ENCODE measurements around the gene UCK2.
"Not testable (repeated sequence)": the region's sequence is repeated elsewhere in the genome, so short reads cannot be mapped to it uniquely, and the experiment has no call there.

The UCK2 gene

DNA sequence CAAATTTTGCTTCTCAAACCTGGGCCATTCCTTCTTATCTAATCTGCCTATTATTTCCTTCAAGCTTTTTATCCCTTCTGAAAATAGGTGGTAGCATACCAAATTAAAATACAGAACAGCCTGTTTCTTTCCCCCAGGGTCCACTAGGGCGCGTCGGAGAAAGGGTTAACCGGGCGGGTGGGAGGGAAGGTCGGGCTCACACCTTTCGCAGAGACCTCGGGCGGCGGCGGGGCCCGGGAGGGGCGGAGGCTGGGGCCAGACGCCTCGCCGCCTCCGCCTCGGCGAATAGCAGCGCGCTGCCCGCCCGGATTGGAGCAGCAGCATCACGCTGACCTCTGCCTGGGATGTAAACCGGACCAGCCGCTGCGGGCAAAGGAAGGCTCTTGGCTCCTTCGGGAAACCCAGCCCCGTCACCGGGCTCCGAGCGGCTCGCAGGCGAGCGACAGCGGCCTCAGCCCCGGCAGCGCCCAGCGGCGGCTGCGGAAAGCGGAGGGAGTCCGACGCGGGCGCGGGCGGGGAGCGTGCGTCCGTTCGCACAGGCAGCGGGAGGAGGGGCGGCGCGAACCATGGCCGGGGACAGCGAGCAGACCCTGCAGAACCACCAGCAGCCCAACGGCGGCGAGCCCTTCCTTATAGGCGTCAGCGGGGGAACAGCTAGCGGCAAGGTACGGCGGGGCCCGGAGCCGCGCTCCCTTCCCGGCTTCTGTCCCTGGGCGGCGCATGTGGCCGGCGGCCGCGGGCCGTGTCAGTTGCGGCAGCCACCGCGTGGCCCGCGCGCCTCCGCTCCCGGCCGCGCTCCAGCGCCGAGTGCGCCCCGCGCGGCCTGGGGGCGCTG, at the start of gene UCK2:
Gene UCK2 (plus strand): TSS at position 347 of the 835 bp plus-strand sequence. CDS start 220 bp downstream, at position 567.
- DNase-seq, result no peak

DNA sequence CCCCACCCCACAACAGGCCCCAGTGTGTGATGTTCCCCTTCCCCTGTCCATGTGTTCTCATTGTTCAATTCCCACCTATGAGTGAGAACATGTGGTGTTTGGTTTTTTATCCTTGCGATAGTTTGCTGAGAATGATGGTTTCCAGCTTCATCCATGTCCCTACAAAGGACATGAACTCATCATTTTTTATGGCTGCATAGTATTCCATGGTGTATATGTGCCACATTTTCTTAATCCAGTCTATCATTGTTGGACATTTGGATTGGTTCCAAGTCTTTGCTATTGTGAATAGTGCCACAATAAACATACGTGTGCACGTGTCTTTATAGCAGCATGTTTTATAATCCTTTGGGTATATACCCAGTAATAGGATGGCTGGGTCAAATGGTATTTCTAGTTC, 49.2 kb upstream of the UCK2 start:
- not testable (repeated sequence) for DNase-seq

DNA sequence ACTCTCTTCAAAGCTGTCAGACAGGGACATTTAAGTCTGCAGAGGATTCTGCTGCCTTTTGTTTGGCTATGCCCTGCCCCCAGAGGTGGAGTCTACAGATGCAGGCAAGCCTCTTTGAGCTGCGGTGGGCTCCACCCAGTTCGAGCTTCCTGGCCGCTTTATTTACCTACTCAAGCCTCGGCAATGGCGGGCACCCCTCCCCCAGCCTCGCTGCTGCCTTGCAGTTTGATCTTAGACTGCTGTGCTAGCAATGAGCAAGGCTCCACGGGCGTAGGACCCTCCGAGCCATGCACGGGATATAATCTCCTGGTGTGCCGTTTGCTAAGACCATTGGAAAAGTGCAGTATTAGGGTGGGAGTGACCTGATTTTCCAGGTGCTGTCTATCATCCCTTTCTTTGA, 43.9 kb upstream of the UCK2 start:
- not testable (repeated sequence) for DNase-seq

DNA sequence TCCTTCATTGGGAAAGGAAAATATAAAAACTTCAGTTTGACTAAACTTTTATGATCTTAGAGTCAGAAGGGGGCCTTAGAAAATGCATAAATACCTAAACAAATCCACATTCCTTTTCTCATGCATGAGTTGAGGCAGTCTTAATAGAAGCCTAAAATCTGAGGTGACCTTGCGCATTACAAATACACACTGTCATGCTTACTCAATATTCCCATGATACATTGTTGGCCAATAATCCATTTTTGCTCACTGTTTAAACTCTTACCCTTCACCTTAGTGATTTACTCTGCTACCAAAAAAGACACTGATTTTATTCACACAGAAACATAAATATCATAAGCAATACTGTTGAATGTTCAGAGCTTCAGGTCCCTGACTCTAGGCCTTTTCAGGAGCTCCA, 39.7 kb upstream of the UCK2 start:
- DNase-seq, result no peak

DNA sequence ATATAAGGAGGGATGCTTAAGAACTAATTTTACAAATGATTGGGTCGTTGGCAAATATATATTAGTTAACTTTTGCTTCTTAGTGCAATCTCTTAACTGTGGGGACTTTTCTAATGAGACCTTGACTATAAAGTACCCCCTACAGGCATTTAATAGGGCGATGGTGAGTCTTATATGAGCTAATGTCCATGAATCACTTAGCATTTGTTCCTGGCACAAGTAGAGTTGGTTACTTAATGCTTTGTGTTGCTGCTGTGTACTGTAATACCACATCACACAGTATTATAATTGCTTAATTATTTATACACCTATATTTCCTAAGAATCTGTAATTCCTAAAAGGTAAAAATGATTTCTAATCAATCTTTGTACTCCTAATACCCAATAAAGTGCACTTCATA, 33.5 kb upstream of the UCK2 start:
- DNase-seq, result no peak

DNA sequence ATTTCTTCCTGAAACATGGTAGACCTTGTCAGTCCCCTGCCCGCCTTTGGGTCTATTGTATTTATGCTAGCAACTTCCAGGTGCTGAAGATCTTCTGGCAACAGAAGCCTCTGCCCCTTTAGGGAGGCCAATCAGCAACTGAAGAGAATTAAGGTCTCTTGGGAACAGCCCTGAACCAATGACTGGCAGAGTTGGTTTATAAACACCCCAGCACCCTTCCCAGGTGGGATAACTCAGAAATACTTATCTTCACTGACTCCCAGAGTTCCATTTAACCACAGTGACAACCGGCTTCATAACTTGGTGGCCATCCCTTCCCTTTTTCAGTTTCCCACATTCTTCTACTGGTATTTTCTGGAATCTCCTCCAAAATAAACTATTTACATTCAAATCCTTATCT, 31.5 kb upstream of the UCK2 start:
- no peak for DNase-seq

DNA sequence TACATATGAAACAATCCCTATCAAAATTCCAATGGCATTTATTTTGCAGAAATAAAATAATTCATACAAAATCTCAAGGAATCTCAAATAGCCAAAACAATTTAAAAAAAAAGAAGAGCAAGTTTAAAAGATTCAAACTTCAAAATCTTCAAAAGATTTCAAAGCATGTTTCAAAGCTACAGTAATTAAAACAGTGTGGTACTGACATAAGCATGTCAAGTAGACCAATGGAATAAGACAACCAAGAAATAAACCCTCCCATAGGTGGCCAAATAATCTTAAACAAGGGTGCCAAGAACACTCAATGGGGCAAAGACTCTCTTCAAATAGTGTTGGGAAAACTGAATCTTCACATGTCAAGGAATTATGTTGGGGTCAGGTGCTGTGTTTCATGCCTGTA, 28.0 kb upstream of the UCK2 start:
- no peak for DNase-seq

DNA sequence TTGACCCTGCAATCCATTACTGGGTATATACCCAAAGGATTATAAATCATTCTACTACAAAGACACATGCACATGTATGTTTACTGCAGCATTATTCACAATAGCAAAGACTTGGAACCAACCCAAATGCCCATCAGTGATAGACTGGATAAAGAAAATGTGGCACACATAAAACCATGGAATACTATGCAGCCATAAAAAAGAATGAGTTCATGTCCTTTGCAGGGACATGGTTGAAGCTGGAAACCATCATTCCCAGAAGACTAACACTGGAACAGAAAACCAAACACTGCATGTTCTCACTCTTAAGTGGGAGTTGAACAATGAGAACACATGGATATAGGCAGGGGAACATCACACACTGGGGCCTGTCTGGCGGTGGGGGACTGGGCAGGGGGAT, 22.9 kb upstream of the UCK2 start:
- DNase-seq, result not testable (repeated sequence)

DNA sequence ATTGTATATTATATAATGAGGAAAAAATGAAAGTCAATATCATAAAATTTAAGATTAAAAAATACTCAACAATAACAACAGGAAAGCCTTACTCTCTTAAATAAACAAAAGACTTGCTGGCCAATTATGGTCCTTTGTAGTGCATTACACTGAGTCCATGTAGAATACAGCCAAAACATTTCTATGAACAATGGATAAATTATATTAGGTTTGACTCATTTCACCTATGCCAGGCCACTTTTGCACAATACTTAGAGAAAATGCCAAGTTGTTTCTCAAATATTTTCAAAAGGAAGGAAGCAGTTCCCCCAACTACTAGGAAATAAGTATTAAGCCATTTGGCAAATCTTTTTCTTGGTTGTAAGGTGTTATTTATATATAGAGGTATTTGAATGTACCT, 19.8 kb upstream of the UCK2 start:
- DNase-seq, result no peak

DNA sequence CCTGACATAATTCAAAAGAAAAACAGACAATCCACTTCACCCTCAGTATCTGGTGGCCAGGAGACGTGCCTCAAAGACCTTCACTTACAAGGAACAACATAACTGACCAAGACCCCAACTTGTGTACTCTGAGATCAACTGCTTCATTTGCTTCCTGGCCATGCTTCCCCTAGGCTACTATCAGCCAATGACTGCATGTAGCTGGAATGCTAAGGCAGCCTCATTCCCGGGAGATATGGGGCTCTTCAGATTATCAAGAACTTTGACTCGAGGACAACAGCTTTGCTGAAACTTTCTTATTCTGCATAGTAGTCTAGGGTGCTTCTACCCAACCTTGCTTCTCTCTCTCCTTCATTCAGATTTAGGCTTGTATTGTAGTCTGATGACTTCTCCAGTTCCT, 11.7 kb upstream of the UCK2 start:
- DNase-seq, result no peak

DNA sequence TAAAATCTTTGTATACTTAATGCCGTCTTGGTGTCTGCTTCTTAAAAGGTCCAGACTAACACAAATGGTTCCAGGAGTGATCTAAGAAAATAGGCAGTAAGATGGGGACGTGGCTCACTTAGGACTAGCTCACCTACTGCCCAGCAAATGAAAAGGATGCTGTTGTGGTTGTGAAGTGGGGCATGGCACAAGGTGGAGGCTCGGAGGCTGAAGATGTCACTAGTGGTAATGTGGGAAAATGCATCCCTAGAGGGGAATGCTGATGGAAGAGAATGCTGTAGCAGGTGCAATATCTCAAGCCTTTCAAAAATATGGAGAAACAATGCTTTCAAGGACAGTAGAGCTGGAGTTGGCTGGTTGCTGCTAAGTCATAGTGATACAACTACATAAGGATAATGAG, 11.3 kb upstream of the UCK2 start:
- DNase-seq, result no peak

DNA sequence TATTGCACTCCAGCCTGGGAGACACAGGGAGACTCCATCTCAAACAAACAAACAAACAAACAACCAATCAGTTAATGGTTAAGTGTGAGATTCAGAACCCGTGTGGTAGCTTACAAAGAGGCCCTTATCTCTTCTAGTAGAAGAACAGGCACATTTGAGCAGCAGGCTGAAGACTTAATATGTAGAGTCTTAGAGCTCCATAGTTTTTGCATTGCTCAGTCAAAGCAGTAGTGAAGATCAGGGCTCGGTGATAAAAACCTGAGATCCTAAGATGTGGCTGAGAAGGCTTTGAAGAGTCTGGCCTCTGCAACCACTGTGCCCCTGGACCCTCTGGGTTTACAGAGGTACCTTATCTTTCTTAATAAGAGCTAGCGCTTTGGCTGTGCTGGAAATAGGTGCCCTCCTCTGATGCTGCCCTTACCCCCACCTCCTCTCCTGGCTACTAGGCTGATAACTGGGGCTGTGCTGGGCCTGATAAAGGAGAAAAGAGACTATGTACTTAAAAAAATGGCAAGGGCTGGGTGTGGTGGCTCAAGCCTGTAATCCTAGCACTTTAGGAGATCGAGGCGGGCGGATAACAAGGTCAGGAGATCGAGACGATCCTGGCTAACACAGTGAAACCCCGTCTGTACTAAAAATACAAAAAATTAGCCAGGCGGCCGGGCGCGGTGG, 10.5 kb upstream of the UCK2 start:
- no peak for DNase-seq

DNA sequence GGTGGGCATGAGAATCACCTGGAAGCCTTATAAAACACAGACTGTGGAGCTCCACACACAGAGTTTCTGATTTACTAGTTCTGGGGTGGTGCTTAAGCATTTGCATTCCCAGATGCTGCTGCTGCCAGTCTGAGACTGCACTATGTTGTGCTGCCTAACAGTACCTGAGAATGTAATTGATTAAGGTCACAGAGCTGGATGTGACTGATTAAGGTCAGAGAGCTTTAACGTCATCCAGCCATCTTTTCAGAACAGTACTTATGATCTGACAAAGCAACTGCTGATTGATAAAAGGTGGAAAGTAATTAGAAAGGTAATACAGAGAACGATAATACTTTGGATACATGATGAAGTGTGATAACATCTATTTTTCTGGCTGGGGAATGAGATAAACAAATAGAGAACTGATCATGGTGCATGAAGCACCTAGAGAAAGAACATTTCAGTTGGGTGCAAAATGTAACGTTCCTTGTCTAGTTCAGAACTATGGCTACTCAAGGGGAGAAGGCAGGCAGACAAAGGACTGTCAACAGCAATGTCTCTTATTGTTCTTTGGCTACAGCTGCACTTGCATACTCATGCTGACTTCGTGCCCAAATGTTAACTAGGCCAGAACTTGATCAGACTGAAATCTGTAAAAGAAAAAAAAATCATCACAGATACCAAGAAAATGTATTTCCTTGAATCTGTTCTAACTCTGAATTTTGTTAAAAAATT, 3.7 kb upstream of the UCK2 start:
- DNase-seq, result no peak

DNA sequence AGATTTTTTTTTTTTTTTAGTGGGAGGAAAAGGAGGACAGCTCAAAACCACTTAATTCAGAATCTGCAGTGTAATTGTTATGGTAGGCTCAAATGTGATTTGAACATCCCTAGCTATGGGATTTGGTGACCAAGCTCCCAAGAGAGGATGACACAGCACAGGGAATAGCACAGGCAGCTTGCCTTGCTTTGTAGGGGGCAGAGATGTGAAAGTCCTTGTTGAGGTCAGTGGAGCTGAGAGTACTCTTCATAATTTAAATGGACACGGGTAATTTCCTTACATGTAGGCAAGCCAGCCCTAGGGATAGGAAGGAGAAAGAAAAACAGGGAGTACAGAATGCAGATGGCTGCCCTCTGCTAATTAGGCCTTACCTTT, 3.2 kb upstream of the UCK2 start:
- no peak for DNase-seq

DNA sequence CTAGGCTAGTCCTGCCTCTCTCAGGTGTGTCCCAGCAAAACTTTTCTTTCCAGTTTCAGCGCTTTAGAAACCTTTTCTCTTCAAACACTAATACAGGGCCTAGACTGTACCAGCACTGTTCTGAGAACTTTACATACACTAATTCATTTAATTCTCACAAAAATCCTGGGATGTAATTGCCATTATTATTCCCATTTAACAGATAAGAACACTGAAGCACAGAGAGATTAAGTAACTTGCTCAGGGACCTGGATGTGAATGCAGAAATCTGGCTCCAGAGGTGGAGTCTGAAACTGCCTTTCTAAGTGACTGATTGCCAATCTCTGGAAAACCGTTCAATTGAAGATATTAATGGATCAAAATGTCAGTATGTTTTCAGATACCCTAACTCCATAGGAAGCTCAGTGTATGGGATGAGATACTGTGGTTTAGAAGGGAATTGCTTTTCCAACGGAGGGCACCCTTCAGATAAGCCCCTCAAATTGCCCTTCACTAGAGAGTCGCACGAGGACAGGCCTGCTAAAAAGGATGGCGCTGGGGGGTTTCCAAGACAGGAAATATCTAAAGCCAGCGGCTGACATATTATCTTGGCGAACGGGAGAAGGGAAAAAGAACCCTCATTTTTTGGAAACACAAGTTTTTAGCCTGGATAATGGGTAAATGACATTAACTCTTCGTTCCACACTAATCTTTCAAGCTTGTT, 698 bp upstream of the UCK2 start:
- DNase-seq, result no peak

DNA sequence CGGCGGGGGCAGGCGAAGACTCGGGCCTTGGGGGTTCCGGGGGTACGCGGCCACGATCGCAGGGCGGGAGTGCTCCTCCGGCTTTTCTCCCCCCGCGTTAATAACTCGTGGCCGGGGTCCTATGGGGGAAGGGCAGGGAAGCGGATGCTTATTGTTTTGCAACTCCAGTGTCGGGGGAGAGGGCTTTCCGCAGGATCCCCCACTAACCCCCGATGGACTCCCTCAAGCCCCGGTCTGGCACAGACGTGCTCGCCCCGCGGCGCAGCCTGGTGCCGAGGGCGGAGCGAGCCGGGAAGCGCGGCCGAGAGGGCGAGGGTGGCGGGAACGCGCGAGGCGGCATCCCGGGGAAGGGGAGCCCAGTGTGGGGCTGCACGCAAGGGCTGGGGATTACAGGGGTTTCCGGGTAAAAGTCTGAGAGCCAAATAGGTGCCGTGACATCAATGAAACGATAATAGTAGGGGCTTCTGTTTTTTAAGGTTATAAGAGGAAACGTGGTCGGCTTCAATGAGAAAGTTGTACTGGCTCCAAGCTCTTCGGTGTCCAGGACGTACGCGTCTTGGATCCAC, 772 bp downstream of the UCK2 start:
- DNase-seq, result no peak

DNA sequence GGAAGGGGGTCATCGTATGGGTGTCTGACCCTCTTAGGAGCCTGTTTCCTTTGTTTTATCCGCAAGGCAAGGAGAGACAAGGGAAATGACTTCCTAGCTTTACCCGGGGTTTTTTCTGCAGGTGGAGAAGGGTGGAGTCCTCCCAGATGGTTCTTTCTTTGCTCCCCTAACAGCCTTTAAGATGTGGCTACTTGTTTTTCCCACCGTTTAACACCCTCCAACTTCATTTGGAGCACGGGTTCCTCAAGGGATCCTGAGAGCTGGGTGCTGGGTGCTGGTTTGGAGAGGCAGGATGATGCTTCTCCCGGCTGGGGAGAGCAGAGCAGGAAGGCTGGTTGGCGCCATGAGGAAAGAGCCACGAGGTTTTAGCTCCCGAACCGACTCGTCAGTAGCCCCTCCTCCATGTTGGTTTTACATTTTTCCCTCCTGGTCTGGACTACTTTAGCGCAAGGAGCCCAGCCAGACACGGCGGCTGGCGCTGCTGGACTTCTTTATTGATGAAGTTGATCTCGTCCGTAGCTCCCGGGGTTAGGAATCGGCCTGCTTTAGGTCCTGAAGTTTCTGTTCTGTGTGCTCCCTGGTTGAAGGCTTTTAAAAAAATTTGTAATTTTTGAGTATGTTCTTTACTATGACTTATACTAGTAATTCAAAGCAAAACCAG, 1.4 kb downstream of the UCK2 start:
- no peak for DNase-seq

DNA sequence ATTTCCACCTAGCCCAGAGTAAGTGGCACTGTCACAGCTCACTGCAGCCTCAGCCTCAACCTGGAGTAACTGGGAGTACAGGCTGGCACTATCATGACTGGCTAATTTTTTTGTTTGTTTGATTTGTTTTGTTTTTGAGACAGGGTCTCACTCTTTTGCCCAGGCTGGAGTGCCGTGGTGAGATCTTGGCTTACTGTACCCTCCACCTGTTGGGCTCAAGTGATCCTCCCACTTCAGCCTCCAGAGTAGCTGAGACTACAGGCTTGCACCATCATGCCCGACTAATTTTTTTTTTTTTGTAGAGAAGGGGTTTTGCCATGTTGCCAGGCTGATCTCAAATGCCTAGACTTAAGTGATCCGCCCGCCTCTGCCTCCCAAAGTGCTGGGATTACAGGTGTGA, 2.5 kb downstream of the UCK2 start:
- DNase-seq, result no peak

DNA sequence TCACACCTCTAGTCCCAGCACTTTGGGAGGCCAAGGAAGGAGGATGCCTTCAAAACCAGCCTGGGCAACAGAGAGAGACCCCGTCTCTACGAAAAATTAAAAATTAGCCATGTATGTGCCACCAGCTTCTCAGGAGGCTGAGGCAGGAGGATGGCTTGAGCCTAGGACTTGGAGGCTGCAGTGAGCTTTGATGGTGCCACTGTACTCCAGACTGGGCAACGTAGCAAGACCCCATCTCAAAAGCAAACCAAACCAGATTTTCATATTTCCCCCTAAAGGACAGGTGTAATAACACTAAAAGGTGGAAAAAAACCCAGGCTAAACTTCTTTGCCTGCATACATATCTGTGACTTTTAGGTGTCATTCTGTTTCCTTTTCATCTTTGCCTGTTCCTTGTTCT, 3.7 kb downstream of the UCK2 start:
- no peak for DNase-seq

DNA sequence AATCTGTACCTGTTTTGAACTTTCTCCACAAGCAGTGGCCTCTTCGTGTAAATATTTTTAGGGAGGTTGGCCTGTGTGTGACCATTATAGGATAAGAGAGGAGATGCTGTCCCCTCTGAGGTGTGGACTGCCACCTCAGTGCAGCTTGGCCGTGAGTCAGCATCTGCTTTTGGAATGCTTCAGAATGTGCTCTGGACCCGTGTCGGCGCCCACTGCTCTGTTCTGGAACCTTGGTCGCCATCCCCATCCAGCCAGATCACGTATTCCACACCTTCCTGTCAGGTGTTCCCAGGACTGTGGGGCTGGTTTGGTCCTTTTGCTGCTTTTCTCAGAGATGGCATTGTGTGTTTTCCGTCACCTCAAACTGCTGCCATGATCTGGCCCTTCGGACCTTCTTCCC, 5.5 kb downstream of the UCK2 start:
- no peak for DNase-seq

DNA sequence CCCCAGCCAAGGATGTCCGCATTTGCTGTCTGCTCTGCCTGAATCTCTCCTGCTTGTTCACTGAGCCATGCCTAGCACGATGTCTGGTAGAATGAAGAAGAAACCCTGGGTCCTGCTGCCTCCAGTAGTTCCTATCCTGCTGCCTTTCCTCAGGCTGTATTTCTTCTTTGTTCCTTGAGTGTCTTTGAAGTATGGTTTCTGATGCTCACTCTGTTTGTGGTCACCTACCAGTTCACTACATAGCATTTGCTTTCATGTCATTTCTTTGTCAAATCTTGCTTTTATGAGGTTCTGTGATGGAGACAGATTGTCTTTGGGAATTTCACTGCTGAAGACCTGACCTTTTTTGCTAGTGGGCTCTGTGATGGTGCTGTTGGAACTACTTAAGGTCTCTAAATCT, 5.9 kb downstream of the UCK2 start:
- no peak for DNase-seq

DNA sequence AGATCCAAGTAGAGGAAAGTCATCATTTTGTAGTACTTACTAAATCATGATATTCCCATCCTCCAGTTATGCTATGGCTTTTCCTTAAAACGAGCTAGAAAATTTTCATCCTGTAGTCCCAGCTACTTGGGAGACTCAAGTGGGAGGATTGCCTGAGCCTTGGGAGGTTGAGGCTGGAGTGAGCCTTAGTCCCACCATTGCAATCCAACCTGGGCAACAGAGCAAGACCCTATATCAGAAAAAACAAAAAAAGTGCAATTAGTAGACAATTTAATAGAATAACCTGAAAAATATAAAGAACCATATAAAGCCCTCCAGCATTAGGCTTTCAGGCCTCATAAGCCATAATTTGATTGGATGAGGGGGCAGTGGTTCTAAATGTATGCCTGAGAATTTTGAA, 6.8 kb downstream of the UCK2 start:
- DNase-seq, result no peak

DNA sequence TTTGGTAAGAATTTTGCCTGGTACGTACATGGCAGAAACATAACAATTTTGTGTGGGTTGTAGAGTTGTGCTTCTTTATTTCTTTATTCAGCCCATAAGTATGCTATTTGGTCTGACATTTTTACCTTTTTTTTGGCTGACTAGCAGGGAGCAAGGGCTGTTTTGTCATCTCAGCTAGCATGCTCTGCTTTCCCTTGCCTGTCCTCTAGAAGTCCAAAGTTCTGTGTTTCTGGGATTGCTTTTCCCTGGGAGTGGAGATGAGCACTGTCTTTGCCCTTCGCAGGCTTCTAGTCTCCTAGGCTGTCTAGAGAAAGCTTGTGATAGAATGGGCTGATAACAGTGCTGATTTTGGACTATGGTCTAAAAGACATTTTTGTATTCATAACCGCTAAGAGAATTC, 7.5 kb downstream of the UCK2 start:
- DNase-seq, result no peak
